RWPE2 (cell line): Measurements from ENCODE around the gene SORCS3.
A peak's percentile ranks its signal among the peaks of the same experiment; 100 is the strongest.

ENCODE experiments used
- ATAC-seq: fragments of 200-7000 bp; cut with Tn5 transposase; 3 replicates; pipeline ENCODE4 v1.9.1; 2021; ENCODE audit warnings: low read depth
- DNase-seq: peaks from one replicate; pipeline ENCODE4 v3.0.0-alpha.2; 2020; ENCODE audit warnings: low spot score
- H3K27ac ChIP-seq: fragments of 450-650 bp; 2 replicates; pipeline ENCODE4 v1.5.1; 2017; ENCODE audit warnings: mild to moderate bottlenecking; ENCODE audit not compliant: poor library complexity, severe bottlenecking
- H3K27me3 ChIP-seq: fragments of 250-450 bp; sonication (Bioruptor Pico); 2 replicates; pipeline ENCODE4 v1.5.1; 2021; ENCODE audit warnings: mild to moderate bottlenecking, moderate library complexity; ENCODE audit not compliant: insufficient read depth, poor library complexity, severe bottlenecking
- H3K36me3 ChIP-seq: fragments of 250-450 bp; sonication (Bioruptor Pico); 2 replicates; pipeline ENCODE4 v1.5.1; 2020; ENCODE audit warnings: low read depth, mild to moderate bottlenecking, moderate library complexity
- H3K4me1 ChIP-seq: fragments of 250-450 bp; sonication (Bioruptor Pico); 2 replicates; pipeline ENCODE4 v1.5.1; 2021; ENCODE audit warnings: mild to moderate bottlenecking, moderate library complexity; ENCODE audit not compliant: insufficient read depth, poor library complexity, severe bottlenecking
- H3K4me3 ChIP-seq: fragments of 250-450 bp; sonication (Bioruptor Pico); 2 replicates; pipeline ENCODE4 v1.5.1; 2021; ENCODE audit warnings: mild to moderate bottlenecking, moderate library complexity; ENCODE audit not compliant: severe bottlenecking
- H3K9me3 ChIP-seq: fragments of 250-450 bp; sonication (Bioruptor Pico); 2 replicates; pipeline ENCODE4 v1.5.1; 2021; ENCODE audit warnings: mild to moderate bottlenecking, moderate library complexity; ENCODE audit not compliant: severe bottlenecking
- CTCF ChIP-seq: fragments of 450-650 bp; IDR thresholded peaks from one replicate; pipeline ENCODE4 v1.5.1; 2017; ENCODE audit warnings: mild to moderate bottlenecking, moderate library complexity; ENCODE audit not compliant: poor library complexity, severe bottlenecking

Gene SORCS3

DNA sequence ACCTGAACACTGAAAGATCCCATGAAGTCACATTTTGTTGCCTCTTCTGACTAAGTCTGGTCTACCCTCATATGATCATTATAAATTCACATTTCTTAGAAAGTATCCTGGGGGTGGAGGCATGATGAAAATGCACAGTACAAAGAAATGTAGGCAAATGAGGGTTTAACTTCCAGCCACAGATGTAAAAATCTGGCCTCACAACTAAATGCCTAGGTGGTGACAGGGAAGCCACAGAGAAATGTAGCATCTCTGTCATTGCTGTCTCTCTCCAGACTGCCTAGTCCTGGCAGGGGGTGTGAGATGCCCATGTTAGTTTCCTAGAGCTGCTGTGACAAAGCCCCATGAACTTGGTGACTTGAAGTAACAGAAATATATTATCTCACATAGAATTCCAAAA, 395.9 kb downstream of the SORCS3 start:
- no peaks in the 10 kb centered on the region for H3K9me3 ChIP-seq
- H3K36me3 ChIP-seq, result no peaks in the 10 kb centered on the region
- H3K27me3 ChIP-seq, result no peaks in the 10 kb centered on the region
- ATAC-seq, result no peak
- no peak for DNase-seq
- H3K4me3 ChIP-seq, result no peak overlapping the region
- no peaks in the 10 kb centered on the region for H3K4me1 ChIP-seq
- no peak for TF ChIP-seq CTCF
- H3K27ac ChIP-seq, result no peak overlapping the region

- H3K27ac ChIP-seq, result no peak overlapping the region
- no peak for TF ChIP-seq CTCF
- H3K4me3 ChIP-seq, result no peak overlapping the region
- H3K27me3 ChIP-seq, result no peaks in the 10 kb centered on the region
- H3K9me3 ChIP-seq, result no peaks in the 10 kb centered on the region
- no peaks in the 10 kb centered on the region for H3K36me3 ChIP-seq
- DNase-seq (no peak), ATAC-seq (peak; percentile 82)
- no peaks in the 10 kb centered on the region for H3K4me1 ChIP-seq
These were observed 400.9 kb downstream of the SORCS3 start for GRCh38 chr10:105041956-105042355.

GRCh38 chr10:105042906-105043552, 401.9 kb downstream of the SORCS3 start:
- no peak for DNase-seq
- ATAC-seq, result no peak
- no peaks in the 10 kb centered on the region for H3K9me3 ChIP-seq
- no peak for TF ChIP-seq CTCF
- no peak overlapping the region for H3K4me3 ChIP-seq
- H3K27me3 ChIP-seq, result no peaks in the 10 kb centered on the region
- no peaks in the 10 kb centered on the region for H3K4me1 ChIP-seq
- no peak overlapping the region for H3K27ac ChIP-seq
- no peaks in the 10 kb centered on the region for H3K36me3 ChIP-seq

DNA sequence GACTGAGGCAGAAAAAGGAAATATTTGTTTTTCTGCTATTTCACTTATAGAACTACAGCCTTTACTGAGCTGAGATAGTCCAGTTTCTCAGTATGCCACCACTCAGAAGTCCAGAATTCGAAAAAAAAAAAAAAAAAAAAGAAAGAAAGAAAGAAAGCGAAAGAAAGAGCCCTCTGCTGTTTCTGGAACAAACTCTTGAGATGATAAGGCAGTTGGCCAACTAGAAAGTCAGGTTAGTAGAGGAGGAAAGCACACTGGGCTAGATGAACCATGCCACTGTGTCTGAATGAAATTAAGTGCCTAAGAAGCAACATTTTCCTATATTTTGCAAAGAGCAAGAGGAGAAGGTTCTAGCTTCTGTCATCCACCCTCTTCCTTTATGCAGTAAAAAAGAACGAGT, 403.8 kb downstream of the SORCS3 start:
- Histone ChIP-seq H3K27ac (no peak overlapping the region), H3K27me3 (no peaks in the 10 kb centered on the region), H3K4me1 (no peaks in the 10 kb centered on the region), H3K9me3 (no peaks in the 10 kb centered on the region), H3K36me3 (no peaks in the 10 kb centered on the region), H3K4me3 (no peak overlapping the region)
- ATAC-seq (no peak), DNase-seq (no peak)
- no peak for TF ChIP-seq CTCF

GRCh38 chr10:105056413-105056812, 415.3 kb downstream of the SORCS3 start:
- no peak for TF ChIP-seq CTCF
- H3K27me3 ChIP-seq, result no peaks in the 10 kb centered on the region
- no peak overlapping the region for H3K27ac ChIP-seq
- ATAC-seq (no peak), DNase-seq (no peak)
- no peaks in the 10 kb centered on the region for H3K9me3 ChIP-seq
- no peaks in the 10 kb centered on the region for H3K4me1 ChIP-seq
- H3K36me3 ChIP-seq, result no peaks in the 10 kb centered on the region
- no peak overlapping the region for H3K4me3 ChIP-seq
